ENCODE results near the gene FAM222B. TPM values are rescaled to one million over a fixed set of nuclear protein-coding genes. Genes with fewer than 3 reads are reported as not detected.
"Not testable (repeated sequence)": the region's sequence is repeated elsewhere in the genome, so short reads cannot be mapped to it uniquely, and the experiment has no call there.

The FAM222B gene
- total and polyA plus RNA-seq, 2 donors, result 2.5 to 9.5 TPM

DNA sequence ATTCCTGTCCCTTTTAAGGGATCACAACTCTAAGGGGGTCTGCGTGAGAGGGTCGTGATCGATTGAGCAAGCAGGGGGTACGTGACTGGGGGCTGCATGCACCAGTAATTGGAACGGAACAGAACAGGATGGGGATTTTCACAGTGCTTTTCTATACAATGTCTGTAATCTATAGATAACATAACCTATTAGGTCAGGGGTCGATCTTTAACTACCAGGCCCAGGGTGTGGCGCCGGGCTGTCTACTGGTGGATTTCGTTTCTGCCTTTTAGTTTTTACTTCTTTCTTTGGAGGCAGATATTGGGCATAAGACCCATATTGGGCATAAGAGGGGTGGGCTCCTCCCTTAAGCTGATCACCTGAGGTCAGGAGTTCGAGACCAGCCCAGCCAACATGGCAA lies 6.0 kb downstream of the FAM222B start:
- WGBS, result 99% methylated on average over 10 of the region's 10 CpGs
- H3K4me3 ChIP-seq (ENCODE audit: low read length in 2 of 2); H3K27me3 ChIP-seq (ENCODE audit: control insufficient read depth in 2 of 2, insufficient read depth in 1 of 2, low read length in 1 of 2); DNase-seq (ENCODE audit: low read depth in 6 of 9, low spot score in 9 of 9); H3K9me3 ChIP-seq (ENCODE audit: control insufficient read depth in 2 of 2, insufficient read depth in 1 of 2, low read length in 1 of 2); H3K4me1 ChIP-seq (ENCODE audit: control insufficient read depth in 2 of 2, insufficient read depth in 2 of 2, low read length in 2 of 2); H3K36me3 ChIP-seq (ENCODE audit: control insufficient read depth in 2 of 2, insufficient read depth in 2 of 2, low read length in 1 of 2); H3K27ac ChIP-seq (ENCODE audit: low read depth in 1 of 2, low read length in 1 of 2): not testable (repeated sequence)

DNA sequence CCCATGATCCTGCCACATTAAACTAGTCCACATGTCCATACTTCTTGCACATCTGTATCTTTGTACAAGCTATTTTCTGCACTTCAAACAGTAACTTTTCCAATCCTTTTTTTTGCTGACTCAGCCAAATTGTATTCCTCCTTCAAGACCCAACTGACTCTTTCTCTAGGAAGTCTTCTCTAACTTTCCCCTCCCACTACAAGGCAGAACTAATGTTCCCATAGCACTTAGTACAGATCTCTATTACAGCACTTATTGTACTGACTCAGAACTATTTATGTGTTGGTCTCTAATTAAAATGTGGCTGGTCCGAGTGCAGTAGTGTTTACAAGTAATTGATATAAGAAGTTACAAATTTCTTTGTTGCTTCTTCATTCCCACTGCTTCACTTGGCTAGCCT lies 8.2 kb downstream of the FAM222B start:
- H3K27me3 ChIP-seq (ENCODE audit: control insufficient read depth in 2 of 2, insufficient read depth in 1 of 2, low read length in 1 of 2), result no peaks in the 10 kb centered on the region
- WGBS, result 97% methylated on average over 1 of the region's 1 CpG
- no peak overlapping the region for H3K4me3 ChIP-seq (ENCODE audit: low read length in 2 of 2)

DNA sequence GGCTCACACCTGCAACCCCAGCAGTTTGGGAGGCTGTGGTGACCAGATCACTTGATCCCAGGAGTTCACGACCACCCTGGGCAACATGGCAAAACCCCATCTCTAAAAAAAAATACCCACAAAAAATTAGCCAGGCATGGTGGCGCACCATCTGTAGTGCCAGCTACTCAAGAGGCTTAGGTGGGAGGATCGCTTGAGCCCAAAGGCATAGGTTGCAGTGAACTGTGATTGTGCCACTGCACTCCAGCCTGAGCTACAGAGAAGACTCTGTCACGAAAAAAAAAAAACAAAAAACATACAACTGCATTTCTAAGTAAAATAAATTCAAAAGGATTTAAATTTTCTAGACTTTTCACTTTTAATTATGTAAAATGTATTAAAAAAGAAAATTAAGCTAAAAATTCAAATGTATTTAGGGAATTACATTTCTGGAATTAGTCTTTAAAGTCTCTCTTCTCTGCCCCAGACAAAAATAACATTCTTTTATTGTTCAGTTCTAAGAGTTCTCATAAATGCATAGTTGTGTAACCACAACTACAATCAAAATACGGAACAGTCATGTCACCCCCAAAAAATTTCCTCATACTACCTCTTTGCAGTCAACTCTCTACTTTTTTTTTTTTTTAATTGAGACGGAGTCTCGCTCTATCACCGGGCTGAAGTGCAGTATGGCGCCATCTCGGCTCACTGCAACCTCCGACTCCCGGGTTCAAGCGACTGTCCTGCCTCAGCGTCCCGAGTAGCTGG lies 14.1 kb downstream of the FAM222B start:
- H3K4me3 ChIP-seq (ENCODE audit: low read length in 2 of 2), result no peak overlapping the region
- peaks cover 0 to 4% of the 10 kb centered on the region in 2 donors for H3K36me3 ChIP-seq (ENCODE audit: control insufficient read depth in 2 of 2, insufficient read depth in 2 of 2, low read length in 1 of 2)
- no peak overlapping the region for H3K27ac ChIP-seq (ENCODE audit: low read depth in 1 of 2, low read length in 1 of 2)
- no peak for DNase-seq (ENCODE audit: low read depth in 6 of 9, low spot score in 9 of 9)
- WGBS, result 97% methylated on average over 15 of the region's 15 CpGs
- H3K4me1 ChIP-seq (ENCODE audit: control insufficient read depth in 2 of 2, insufficient read depth in 2 of 2, low read length in 2 of 2), result no peaks in the 10 kb centered on the region
- no peaks in the 10 kb centered on the region for H3K27me3 ChIP-seq (ENCODE audit: control insufficient read depth in 2 of 2, insufficient read depth in 1 of 2, low read length in 1 of 2)
- no peaks in the 10 kb centered on the region for H3K9me3 ChIP-seq (ENCODE audit: control insufficient read depth in 2 of 2, insufficient read depth in 1 of 2, low read length in 1 of 2)

More for the DNA sequence above, 8.2 kb downstream of the FAM222B start:
- Histone ChIP-seq H3K36me3 (ENCODE audit: control insufficient read depth in 2 of 2, insufficient read depth in 2 of 2, low read length in 1 of 2) (peaks cover 5 to 8% of the 10 kb centered on the region in 2 donors), H3K27ac (ENCODE audit: low read depth in 1 of 2, low read length in 1 of 2) (no peak overlapping the region), H3K9me3 (ENCODE audit: control insufficient read depth in 2 of 2, insufficient read depth in 1 of 2, low read length in 1 of 2) (no peaks in the 10 kb centered on the region), H3K4me1 (ENCODE audit: control insufficient read depth in 2 of 2, insufficient read depth in 2 of 2, low read length in 2 of 2) (no peaks in the 10 kb centered on the region)
- DNase-seq (ENCODE audit: low read depth in 6 of 9, low spot score in 9 of 9), result no peak

DNA sequence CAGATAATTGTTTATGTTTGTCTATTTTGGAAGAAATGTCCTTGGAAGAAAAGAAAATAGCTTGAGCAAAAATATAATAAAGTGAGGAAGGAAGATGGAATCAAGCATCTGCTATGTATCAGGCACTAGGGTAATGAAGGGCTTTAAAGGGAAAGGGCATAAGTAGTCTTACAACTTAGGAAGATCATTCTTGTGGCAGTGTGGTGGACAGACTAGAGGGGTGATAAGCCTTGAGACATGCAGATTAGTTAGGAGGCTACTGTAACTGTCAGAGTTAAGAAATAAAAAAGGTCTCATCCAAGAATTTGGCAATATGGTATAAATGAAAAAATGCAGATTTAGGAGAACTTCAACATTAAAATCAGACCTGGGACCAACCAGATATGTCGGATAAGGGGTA lies 14.9 kb downstream of the FAM222B start:
- Histone ChIP-seq H3K9me3 (ENCODE audit: control insufficient read depth in 2 of 2, insufficient read depth in 1 of 2, low read length in 1 of 2) (no peaks in the 10 kb centered on the region), H3K4me3 (ENCODE audit: low read length in 2 of 2) (no peak overlapping the region)
- WGBS, result 100% methylated on average over 1 of the region's 1 CpG

DNA sequence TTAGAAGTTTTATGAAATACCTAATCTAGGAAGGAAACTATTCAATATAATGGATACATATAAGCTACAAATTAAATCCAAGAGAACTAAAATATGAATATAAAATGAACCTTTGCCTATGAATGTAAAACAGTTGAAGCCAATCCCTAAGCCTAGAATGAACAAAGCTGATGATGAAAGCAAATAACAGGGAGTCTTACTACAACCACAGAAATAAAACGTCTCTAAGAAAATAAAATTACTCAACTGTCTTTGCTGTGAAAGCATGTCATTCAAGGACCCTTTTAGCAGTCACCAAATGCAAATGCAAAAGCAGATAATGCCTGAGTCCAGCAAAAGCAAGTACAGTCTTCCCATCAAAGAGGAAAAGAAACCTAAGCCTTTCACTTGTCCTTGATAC lies 23.0 kb downstream of the FAM222B start:
- no peak for DNase-seq (ENCODE audit: low read depth in 6 of 9, low spot score in 9 of 9)
- Histone ChIP-seq H3K4me3 (ENCODE audit: low read length in 2 of 2) (no peak overlapping the region), H3K4me1 (ENCODE audit: control insufficient read depth in 2 of 2, insufficient read depth in 2 of 2, low read length in 2 of 2) (no peaks in the 10 kb centered on the region), H3K27ac (ENCODE audit: low read depth in 1 of 2, low read length in 1 of 2) (no peak overlapping the region), H3K9me3 (ENCODE audit: control insufficient read depth in 2 of 2, insufficient read depth in 1 of 2, low read length in 1 of 2) (no peaks in the 10 kb centered on the region), H3K27me3 (ENCODE audit: control insufficient read depth in 2 of 2, insufficient read depth in 1 of 2, low read length in 1 of 2) (no peaks in the 10 kb centered on the region), H3K36me3 (ENCODE audit: control insufficient read depth in 2 of 2, insufficient read depth in 2 of 2, low read length in 1 of 2) (no peaks in the 10 kb centered on the region)
- 85% methylated on average over 1 of the region's 1 CpG for WGBS

More for the DNA sequence above, 14.9 kb downstream of the FAM222B start:
- no peak for DNase-seq (ENCODE audit: low read depth in 6 of 9, low spot score in 9 of 9)
- Histone ChIP-seq H3K27ac (ENCODE audit: low read depth in 1 of 2, low read length in 1 of 2) (no peak overlapping the region), H3K36me3 (ENCODE audit: control insufficient read depth in 2 of 2, insufficient read depth in 2 of 2, low read length in 1 of 2) (peaks cover 0 to 4% of the 10 kb centered on the region in 2 donors), H3K27me3 (ENCODE audit: control insufficient read depth in 2 of 2, insufficient read depth in 1 of 2, low read length in 1 of 2) (no peaks in the 10 kb centered on the region), H3K4me1 (ENCODE audit: control insufficient read depth in 2 of 2, insufficient read depth in 2 of 2, low read length in 2 of 2) (no peaks in the 10 kb centered on the region)

DNA sequence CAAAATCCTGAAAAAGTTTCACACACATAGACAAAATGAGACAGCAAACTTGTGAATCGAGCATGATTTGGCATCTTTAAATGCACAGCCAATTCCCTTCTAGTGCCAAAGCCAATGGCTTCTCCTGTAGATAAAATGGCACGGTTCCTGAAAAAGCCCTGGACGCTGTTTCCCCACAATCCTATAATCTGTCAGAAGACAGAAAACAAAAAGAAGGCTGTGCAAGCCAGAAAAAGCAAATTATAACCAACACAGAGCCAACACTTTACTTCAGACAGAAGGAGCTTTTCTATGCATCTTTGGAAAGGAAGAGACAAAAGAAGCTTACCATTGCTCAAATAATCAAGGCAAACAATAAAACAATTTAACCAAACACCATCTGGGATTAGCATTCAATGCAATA lies 23.8 kb downstream of the FAM222B start:
- Histone ChIP-seq H3K27me3 (ENCODE audit: control insufficient read depth in 2 of 2, insufficient read depth in 1 of 2, low read length in 1 of 2) (no peaks in the 10 kb centered on the region), H3K36me3 (ENCODE audit: control insufficient read depth in 2 of 2, insufficient read depth in 2 of 2, low read length in 1 of 2) (no peaks in the 10 kb centered on the region), H3K9me3 (ENCODE audit: control insufficient read depth in 2 of 2, insufficient read depth in 1 of 2, low read length in 1 of 2) (no peaks in the 10 kb centered on the region), H3K4me3 (ENCODE audit: low read length in 2 of 2) (no peak overlapping the region), H3K27ac (ENCODE audit: low read depth in 1 of 2, low read length in 1 of 2) (no peak overlapping the region), H3K4me1 (ENCODE audit: control insufficient read depth in 2 of 2, insufficient read depth in 2 of 2, low read length in 2 of 2) (no peaks in the 10 kb centered on the region)
- DNase-seq (ENCODE audit: low read depth in 6 of 9, low spot score in 9 of 9), result no peak
- WGBS, result 97% methylated on average over 3 of the region's 3 CpGs

DNA sequence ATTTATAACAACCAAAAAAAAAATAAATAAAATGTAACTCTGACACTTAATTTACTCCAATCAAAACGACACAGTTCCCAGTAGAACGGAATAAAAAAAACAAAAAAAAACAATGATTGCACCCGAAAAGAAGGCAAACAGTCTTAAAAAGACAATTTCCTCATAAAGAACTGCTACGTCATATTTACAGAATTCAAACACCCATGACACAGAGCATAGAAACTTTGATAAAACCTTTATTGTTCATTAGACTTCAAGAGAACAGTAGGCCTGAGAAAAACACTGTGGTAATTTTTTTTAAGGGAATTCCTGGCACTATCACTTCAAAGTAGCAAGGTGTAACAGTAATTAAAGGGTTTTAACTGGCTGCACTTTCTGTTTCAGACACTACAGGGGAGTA lies 26.1 kb downstream of the FAM222B start:
- Histone ChIP-seq H3K4me3 (ENCODE audit: low read length in 2 of 2) (no peak overlapping the region), H3K4me1 (ENCODE audit: control insufficient read depth in 2 of 2, insufficient read depth in 2 of 2, low read length in 2 of 2) (peaks cover 2 to 5% of the 10 kb centered on the region in 2 donors), H3K9me3 (ENCODE audit: control insufficient read depth in 2 of 2, insufficient read depth in 1 of 2, low read length in 1 of 2) (no peaks in the 10 kb centered on the region), H3K36me3 (ENCODE audit: control insufficient read depth in 2 of 2, insufficient read depth in 2 of 2, low read length in 1 of 2) (no peaks in the 10 kb centered on the region), H3K27ac (ENCODE audit: low read depth in 1 of 2, low read length in 1 of 2) (no peak overlapping the region), H3K27me3 (ENCODE audit: control insufficient read depth in 2 of 2, insufficient read depth in 1 of 2, low read length in 1 of 2) (no peaks in the 10 kb centered on the region)
- no peak for DNase-seq (ENCODE audit: low read depth in 6 of 9, low spot score in 9 of 9)
- 95% methylated on average over 4 of the region's 4 CpGs for WGBS

DNA sequence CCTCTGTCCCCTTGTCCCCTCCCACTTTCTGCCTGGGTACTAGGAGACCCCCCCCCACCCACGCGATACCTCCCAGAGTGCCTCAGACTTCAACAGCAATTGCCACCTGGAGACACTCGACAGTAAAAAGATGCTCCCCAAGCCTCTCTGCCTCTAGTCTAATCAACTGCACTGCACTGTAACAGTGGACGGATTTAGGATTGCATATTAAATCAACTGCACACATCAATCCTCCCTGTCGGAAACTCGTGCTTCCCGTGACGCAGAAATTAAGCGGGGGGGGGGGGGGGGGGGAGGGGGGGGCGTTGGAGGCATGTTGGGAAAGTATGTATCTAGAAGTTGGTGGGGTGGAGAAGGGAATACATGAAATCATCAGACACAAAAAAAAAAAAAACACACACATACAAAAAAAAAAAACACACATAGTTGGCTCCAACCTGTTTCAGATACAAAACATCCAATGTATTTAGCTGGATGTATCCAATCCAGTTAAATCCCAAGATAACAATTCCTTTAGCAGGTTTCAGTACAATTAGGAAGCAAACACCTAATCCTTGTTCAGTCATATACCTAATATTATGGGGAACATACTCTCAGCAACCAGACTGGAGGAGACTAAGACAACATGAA lies 29.7 kb downstream of the FAM222B start:
- H3K36me3 ChIP-seq (ENCODE audit: control insufficient read depth in 2 of 2, insufficient read depth in 2 of 2, low read length in 1 of 2), result peaks cover 0 to 3% of the 10 kb centered on the region in 2 donors
- WGBS, result 0% methylated on average over 10 of the region's 10 CpGs
- peaks cover 4 to 12% of the 10 kb centered on the region in 2 donors for H3K4me1 ChIP-seq (ENCODE audit: control insufficient read depth in 2 of 2, insufficient read depth in 2 of 2, low read length in 2 of 2)
- H3K27ac ChIP-seq (ENCODE audit: low read depth in 1 of 2, low read length in 1 of 2), result peak overlapping the region; percentile 93 to 97
- H3K4me3 ChIP-seq (ENCODE audit: low read length in 2 of 2), result peak overlapping the region; percentile 80 to 82
- peak in 3 of 9 donors; percentile 10 to 69 (median 61) for DNase-seq (ENCODE audit: low read depth in 6 of 9, low spot score in 9 of 9)
- no peaks in the 10 kb centered on the region for H3K9me3 ChIP-seq (ENCODE audit: control insufficient read depth in 2 of 2, insufficient read depth in 1 of 2, low read length in 1 of 2)
- no peaks in the 10 kb centered on the region for H3K27me3 ChIP-seq (ENCODE audit: control insufficient read depth in 2 of 2, insufficient read depth in 1 of 2, low read length in 1 of 2)

DNA sequence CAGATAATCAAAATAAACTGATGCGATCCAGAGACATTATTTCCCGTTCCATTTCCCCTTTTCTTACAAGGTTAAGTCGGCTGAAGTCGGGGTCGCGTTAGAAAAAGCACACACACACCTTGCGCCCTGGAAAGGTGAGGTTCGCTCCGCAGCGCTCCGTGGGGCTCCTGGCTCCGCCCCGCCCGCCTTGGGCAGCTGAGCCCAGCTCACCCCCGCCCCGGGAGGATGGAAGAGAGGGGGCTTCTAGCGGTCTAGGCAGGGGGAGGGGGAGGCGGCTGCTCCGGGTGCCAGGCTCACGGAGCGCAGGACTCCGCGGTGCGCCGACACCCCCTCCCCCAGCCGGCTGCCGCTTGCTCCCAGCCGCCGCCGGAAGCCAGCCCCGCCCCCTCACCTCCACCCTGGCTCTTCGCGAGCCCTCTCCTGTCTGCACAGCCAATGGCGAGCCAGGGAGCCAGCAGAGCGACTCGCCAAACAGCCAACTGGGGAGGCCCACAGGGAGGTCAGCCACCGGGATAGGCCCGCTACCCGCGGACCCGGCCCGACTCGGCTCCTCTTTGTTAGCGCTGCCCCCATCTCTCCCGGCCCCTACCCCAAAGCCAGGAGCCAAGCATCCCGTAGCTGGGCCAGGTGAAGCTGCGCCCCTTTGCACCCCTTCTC lies 30.4 kb downstream of the FAM222B start:
- Histone ChIP-seq H3K27me3 (ENCODE audit: control insufficient read depth in 2 of 2, insufficient read depth in 1 of 2, low read length in 1 of 2) (no peaks in the 10 kb centered on the region), H3K27ac (ENCODE audit: low read depth in 1 of 2, low read length in 1 of 2) (peak overlapping the region; percentile 93 to 97), H3K4me3 (ENCODE audit: low read length in 2 of 2) (peak overlapping the region; percentile 80 to 82), H3K9me3 (ENCODE audit: control insufficient read depth in 2 of 2, insufficient read depth in 1 of 2, low read length in 1 of 2) (no peaks in the 10 kb centered on the region), H3K36me3 (ENCODE audit: control insufficient read depth in 2 of 2, insufficient read depth in 2 of 2, low read length in 1 of 2) (peaks cover 0 to 3% of the 10 kb centered on the region in 2 donors), H3K4me1 (ENCODE audit: control insufficient read depth in 2 of 2, insufficient read depth in 2 of 2, low read length in 2 of 2) (peaks cover 4 to 12% of the 10 kb centered on the region in 2 donors)
- peak; percentile 86 to 98 (median 92) for DNase-seq (ENCODE audit: low read depth in 6 of 9, low spot score in 9 of 9)
- WGBS, result under 1% methylated on average over 47 of the region's 47 CpGs
